Inflammatory macrophage (primary cell): ENCODE data around the gene SRR.

Experiments
- DNase-seq, 2 donors: peaks; one replicate each; pipeline ENCODE4 v3.0.0-alpha.2; 2020 to 2022

The SRR gene

DNA sequence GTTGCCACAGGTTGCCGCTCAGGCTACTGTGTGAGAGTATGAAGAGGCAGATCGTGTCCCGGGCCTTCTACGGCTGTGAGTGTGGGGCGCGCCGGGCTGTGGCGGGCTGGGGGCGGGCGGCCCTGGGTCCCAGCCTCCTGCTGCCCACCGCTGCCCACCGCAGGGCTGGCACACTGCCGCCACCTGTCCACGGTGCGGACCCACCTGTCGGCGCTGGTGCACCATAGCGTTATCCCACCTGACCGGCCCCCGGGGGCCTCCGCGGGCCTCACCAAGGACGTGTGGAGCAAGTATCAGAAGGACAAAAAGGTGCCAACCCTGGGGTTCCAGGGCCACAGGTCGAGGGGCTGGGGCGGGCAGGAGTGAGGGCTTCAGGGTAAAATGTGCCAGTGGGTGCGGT lies 68.4 kb downstream of the SRR start:
- no peak for DNase-seq

GRCh38 chr17:2372681-2373080 lies 68.9 kb downstream of the SRR start:
- DNase-seq: no peak

DNA sequence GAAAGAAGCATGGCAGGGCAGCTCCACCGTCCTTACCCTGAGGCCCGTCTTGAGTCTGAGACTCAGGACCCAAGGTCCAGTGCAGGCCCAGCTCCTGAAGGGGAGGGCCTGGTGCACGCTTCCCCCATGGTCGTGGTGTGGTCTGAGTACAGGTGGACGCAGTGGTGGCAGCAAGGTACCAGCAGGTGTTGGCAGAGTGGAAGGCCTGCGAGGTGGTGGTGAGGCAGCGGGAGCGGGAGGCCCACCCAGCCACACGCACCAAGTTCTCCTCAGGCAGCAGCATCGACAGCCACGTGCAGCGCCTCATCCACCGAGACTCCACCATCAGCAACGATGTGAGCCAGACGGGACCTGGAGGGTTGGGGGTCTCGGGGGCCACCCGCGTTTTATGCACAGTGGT lies 69.4 kb downstream of the SRR start:
- DNase-seq: no peak
